MV-4-11 (cell line): ENCODE measurements around the gene ZSCAN5A.
A peak's percentile ranks its signal among the peaks of the same experiment; 100 is the strongest.
"Not testable (repeated sequence)": the region's sequence is repeated elsewhere in the genome, so short reads cannot be mapped to it uniquely, and the experiment has no call there.

Experiments
- DNase-seq: peaks from one replicate; lab custom pipeline; 2025; lab: John Stamatoyannopoulos, UW

The ZSCAN5A gene

DNA sequence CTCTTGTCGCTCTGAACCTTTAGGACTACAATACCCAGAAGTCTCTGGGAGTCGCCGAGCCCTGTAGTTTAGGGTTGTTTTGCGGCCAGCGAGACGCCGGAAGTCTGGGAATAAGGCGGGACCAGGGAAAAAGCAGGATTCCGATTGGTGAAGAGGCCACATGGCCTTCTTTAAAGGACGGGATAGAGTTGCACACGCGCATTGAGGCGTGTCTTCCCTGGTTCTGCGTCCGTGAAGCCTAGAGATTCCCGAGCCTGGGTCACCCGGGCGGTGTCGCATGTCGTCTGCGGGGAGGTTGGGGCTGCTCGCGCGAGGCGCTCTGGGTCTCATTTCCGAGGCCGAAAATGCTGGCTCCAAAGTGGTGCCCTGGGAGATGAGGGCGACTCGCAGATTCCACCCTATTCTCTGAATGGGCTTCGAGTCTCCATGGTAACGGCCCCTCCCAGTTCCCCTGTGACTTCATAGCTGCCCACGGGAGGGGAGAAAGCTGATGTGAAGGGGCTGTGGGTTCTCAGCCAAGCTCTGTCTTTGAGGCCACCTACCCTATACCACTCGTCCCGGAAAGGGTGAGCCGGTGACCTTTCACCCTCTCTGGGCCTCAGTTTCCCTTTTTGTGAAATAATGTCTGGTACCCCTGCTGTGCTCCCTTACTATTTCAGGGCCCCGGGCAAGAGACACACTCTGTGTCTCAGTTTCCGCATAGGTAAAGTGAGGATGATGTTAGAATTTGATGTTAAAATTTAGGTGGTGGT is 614 bp upstream of the ZSCAN5A start:
- DNase-seq: peak; percentile 99

DNA sequence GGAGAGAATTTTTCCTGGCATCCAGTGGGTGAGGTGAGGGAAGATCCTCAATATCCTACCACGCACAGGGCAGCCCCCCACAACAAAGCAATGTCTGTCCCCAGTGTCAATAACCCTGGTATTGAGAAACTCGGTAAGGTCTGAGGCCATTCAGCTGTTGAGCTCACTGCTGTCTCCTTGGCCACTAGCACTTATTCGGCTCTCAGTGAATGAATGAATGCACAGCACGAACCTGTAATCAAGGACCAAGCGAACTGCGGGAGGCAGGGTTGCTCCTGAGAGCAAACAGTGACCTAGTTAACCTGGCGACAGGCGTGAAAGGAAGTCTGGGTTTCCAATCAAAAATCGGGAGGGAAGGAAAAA is 640 bp downstream of the ZSCAN5A start:
- DNase-seq: peak; percentile 71

DNA sequence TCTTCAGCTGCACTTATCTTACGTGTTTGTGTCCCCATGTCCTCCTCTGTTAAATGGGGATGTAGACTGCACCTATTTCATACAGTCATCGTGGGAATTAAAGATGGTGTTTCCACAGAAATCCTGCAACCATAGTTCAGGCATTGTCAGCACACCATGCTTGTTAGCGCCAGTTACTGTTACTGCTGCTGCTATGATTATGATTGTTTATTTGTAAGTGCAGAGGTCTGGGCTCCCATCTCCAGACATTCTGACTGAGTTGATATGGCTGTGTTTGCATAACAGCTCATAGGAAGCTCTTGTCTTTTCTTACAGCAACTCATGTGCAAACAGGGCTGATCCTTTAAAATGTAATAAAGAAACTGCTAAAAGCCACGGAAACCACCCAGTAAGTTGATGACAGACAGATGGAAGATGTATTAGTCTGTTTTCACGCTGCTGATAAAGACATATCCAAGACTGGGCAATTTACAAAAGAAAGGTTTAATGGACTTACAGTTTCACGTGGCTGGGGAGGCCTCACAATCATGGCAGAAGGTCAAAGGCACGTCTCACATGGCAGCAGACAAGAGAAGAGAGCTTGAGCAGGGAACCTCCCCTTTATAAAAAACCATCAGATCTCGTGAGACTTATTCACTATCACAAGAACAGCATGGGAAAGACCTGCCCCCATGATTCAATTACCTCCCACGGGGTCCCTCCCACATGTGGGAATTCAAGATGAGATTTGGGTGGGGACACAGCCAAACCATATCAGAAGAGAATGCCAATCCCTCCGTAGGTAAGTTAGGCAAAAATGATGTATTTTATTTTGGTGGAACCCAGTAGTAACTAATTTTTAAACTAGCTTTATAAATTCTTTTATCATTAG is 1.6 kb downstream of the ZSCAN5A start:
- peak; percentile 64 for DNase-seq

DNA sequence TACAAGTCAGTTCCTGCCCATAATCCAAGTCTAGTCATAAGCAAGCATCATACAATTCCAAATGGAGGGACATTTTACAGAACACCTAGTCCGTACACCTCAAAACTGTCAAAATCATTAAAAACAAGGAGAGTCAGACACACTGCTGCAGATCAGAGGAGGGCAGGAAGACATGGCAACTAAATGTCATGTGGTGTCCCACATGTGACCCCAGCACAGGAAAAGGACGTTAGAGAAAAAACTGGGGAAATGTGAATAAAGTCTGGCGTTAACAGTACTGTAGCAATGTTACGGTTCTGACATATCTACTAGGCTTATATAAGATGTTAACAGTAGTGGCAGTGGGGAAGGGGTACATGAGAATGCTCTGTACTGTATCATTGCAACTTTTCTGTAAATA is 2.3 kb downstream of the ZSCAN5A start:
- peak; percentile 42 for DNase-seq

DNA sequence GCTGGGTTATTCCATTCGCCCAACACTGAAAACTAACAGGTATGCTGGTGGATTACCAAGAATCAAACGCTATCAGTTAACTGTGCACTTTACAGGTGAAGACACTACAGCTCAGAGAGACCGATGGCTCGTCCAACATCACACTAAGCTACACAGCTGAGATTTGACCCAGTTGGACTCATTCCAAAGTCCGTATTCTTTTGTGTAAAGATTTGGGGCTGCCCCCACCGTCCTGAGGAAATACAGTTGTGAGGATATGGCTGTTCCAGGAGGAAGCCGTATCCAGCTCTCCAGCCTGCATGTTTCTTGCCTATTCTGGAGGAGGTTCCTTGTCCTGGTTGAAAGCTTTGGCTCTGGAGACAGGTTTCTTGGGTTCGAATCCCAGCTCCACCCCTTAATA is 4.2 kb downstream of the ZSCAN5A start:
- DNase-seq: no peak

DNA sequence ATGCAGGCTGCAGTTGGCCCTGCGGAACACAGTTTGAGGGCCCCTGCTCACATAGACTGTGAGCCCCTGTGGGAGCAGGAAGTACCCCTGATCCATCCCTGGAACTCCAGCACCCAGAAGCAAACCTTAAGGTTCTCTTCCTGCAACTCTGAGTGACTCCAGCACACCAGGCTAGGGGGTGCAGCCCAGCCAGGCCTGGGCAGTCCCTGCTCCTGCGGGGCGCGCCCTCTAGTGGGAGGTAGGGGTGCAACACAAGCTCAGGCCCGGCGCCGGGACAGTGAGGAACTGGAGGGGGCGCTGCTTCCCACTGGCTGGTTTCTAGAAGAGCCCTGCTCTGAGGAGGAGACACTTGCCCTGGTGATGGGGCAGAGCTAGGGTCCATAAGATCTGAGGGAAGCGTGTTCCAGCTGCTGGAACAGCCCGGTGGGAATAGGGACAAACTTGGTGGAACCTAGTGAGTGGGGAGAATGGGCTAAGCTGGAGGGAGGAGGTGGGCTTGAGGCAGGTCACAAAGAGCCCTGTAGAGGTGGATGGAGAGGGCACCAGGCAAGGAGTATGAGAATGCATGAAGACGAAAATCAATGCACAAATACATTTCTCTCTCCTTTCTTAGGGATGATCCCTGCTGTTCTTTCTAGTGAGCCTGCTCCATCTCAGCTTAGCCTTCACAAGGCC is 5.0 kb downstream of the ZSCAN5A start:
- DNase-seq: peak; percentile 64

DNA sequence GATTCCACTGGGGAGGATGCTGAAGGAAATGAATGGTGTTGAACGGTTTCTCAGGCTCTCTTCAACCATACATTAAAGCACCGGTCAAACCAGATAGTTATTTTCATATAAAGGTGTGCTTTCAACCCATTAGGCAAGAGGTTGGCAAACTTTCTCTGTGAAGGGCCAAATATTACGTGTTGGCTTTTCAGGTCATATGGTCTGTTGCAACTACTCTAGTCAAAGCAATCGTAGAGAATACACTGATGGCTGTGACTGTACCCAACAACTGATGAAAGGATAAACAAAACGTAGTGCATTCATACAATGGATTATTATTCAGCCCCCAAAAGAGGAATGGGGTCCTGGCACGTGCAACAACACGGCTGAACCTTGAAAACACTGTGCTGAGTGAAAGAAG is 5.8 kb downstream of the ZSCAN5A start:
- DNase-seq: no peak

DNA sequence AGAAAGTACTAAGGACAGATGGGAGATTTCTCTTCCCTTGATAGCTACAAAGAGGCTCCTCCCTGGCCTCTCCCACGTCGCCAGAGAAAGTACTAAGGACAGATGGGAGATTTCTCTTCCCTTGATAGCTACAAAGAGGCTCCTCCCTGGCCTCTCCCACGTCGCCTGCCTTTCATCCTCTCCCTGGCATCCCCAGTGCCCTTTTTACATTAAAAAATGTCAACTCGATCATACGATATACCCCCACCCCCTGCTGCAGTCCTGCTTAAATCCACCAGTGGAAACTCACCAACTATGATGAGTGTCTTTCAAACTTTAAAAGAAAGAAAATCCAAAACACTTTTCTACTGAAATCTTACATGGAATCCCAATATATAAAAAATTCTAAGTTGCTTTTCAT is 7.6 kb downstream of the ZSCAN5A start:
- not testable (repeated sequence) for DNase-seq

DNA sequence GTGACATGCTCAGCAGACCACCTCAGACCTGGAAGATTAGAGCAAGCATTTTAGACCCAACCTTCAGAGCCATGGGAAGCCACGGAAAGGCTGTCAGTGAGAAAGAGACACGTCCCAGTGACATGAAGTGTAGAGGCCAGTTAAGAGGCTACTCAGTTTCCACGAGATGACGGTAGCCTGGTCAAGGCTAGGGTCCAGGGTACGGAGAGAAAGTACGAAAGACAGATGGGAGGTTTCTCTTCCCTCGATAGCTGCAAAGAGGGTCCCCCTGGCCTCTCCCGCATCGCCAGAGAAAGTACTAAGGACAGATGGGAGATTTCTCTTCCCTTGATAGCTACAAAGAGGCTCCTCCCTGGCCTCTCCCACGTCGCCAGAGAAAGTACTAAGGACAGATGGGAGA is 8.6 kb downstream of the ZSCAN5A start:
- no peak for DNase-seq

DNA sequence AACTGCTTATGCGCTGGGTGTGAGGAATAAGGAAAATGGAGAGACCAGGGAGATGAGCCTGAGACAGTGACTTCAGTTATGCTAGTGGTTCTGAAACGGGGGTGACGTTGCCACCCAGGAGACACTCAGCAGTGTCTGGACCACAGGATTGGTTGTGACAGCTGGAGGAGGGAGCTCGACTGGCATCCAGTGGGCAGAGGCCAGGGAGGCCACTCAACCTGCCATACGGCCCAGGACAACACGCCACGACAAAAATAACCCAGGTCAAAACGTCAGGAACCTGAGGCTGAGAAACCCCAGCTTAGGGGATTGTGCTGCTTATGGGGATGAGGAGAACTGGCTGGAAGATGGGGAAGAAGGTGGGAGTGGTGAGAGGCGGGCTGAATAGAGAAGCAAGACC is 10.4 kb downstream of the ZSCAN5A start:
- DNase-seq: no peak

DNA sequence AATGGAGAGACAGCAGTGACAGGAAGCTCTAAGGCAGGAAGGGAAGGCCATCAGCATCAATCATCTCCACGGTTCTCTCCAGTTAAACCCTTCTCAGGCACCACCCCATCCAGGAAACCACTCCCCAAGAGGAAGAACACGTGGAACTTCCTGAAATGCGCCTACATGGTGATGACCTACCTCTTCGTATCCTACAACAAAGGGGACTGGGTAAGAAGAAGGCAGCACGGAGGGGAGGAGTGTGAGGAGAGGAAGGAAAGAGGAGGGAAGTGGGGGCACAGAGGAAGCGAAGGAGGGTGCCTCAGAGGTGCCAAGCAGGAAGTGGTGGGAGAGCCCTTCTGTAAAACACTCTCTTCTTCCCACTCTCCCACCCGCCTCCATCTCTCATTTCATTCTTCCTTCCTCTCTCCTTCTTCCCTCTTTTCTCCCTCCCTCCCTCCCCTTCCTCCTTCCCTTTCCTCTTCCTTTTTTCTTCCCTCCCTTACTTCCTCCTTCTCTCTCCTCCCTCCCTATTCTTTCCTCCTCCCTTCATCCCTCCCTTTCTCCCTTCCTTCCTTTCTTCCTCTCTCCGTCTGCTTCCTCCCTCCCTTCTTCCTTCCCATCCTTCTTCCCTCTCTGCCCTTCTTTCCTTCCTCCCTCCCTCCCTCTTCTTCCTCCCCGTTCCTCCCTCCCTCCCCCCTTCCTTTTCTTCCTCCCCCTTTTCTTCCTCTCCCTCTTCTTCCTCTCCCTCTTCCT is 12.6 kb downstream of the ZSCAN5A start:
- peak; percentile 18 for DNase-seq

DNA sequence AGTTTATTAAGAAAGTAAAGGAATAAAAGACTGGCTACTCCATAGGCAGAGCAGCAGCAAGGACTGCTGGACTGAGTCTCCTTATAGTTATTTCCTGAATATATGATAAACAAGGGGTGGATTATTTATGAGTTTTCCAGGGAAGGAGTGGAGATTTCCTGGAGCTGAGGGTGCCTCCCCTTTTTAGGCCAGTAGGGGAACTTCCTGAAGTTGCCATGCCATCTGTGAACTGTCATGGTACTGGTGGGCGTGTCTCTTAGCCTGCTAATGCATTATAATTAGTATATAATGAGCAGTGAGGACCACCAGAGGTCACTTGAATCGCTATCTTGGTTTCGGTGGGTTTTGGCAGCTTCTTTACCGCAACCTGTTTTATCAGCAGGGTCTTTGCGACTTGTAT is 13.5 kb downstream of the ZSCAN5A start:
- DNase-seq: no peak

DNA sequence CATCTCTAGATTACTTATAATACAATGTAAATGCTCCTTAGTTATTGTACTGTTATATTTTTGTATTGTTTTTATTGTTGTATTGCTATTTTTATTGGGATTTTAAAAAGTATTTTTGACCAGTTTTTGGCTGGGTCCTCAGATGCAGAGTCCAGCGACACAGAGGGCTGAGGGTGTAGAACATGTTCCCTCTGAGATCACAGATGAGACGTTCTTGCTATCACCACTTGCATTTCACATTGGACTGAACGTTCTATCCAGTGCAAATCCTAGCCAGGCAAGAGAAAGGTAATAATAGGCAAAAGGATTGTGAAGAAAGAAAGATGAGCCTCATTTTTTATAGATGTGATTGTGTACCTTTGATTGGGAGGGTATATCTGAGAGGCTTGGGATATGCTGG is 15.0 kb downstream of the ZSCAN5A start:
- no peak for DNase-seq

DNA sequence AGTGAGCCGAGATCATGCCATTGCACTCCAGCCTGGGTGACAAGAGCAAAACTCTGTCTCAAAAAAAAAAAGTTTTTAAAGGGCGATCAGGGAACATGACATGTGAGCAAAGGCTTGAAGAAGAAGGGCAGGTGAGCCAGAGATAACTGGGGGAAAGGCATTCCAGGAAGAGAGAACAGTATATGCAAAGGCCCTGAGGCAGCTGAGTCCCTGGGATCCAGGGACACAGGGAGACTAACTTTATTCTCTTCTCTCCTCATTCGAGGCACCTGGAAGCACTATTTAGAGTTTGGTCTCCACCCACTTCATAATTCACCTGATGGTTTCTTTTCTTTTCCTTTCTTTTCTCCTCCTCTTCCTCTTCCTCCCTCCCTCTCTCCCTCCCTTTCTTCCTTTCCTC is 17.6 kb downstream of the ZSCAN5A start:
- no peak for DNase-seq

DNA sequence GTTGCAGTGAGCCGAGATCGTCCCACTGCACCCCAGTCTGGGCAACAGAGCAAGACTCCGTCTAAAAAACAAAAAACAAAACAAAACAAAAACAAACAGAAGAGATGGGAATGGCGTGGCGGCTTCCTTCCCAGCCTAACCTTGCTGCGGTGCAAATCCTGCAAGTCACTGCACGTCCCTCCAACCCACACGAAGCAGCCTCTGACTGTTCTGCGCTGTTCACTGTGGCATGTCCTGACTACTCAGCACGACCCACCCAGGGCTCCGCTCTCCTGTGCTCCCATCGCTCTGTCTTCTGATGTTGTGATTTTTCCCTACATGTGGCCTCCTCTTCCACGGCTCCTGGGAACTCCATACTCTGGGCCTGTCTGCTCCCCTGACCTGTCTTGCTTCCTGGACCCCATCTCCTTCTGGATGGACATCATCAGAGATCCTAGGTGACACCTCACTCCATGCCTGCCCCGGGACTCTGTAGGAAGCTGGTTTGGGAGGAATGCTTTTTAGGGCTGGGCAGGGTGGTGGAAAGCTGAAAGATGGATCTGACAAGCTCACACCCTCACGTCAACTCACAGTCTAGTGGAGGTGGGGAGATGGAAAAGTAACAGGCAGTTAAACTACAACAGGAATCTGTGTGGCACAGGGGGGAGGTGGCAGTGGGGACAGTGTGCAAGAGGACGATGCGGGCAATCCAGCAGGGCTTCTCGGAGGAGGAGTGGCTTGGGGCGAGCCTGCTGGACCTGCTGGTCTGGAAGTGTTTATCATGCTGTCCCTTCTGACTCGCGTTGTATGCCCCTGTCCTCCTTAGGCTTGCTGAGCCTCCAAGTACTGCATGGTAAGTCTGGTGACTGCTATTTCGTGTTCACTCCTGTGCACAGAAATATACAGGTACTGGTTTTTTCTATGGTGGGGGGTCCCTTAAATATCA is 18.8 kb downstream of the ZSCAN5A start:
- no peak for DNase-seq

DNA sequence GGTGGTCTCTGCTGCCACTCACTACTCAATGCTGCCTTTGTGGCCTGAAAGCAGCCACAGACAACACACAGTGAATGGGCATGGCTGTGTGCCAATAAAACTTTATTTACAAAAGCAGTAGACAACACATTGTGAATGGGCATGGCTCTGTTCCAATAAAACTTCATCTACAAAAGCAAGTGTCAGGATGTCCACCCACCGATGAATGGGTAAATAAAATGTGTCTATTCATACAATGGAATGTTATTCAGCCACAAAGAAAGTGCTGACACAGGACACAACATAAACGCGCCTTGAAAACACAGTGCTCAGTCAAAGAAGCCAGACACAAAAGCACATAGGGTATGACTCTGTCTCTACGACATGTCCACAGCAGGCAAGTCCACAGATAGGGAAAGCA is 20.1 kb downstream of the ZSCAN5A start:
- DNase-seq: no peak

DNA sequence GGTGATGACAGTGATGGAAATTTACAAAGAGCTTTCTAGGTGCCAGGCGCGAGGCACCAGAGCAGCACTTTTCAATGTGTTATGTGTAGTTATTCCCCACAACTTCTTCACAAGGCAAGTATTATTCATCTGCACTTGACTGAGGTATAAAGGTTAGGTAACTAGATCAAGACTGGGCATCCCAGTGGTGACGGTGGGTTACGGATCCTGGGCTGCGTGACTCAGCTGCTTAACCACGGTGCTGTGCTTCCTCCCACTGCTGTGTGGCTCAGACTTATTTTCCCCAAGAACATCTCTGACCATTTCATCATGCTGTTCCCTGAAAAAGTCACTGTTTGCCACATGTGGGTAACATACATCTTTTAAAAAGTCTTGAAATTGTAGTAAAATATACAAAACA is 22.8 kb downstream of the ZSCAN5A start:
- peak; percentile 38 for DNase-seq

DNA sequence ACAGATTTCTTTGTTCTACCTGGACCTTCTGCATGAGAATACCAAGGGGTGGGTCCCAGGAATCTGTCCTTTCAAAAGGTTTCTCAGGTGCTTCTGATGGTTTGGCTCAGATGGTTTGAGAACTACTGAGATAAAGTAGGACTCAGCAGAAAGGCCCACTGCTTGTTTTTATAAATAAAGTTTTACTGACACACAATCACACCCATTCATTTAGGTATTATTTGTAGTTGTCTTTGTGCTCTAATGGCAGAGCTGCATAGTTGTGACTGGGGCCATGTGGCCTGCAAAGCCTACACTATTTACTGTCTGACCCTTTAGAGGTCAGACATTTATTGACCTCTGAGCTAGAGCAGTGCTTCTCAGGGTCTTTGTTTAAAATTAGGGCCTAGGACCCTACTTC is 24.5 kb downstream of the ZSCAN5A start:
- DNase-seq: no peak

DNA sequence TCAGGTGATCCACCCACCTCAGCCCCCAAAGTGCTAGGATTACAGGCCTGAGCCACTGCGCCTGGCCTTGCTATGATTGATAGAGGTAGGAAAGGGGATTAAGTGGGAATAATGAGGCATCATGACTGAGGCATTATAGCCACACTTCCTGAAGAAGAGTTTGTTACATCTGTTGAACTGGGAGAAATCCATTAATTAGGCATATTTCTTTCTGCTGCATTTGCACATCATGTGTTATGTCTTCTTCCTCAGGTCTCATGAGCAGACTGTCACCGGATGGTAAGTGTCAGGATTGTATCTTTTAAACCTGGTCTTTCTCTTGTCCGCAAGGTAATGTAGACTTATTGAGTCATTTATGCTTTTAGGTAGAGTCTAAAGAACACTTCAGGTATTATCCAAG is 29.9 kb downstream of the ZSCAN5A start:
- DNase-seq: no peak

DNA sequence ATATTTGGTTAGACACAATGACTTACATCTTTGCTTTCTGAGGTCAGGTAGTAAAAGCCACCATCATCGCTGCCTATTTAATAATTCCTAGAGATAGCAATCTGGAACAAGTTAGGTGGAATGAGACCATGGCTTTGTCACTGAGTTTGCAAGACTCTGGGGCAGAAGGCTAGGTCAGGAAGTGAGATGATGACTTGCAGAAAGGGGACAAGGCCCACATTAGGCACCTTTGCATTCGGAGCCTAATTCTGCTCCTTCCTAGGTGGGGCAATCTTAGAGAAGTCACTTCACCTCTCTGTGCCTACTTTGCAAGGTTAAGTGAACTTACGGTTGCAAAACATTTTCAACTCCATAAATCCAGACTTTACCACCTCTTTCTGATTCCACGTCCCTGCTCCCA is 31.8 kb downstream of the ZSCAN5A start:
- DNase-seq: no peak

DNA sequence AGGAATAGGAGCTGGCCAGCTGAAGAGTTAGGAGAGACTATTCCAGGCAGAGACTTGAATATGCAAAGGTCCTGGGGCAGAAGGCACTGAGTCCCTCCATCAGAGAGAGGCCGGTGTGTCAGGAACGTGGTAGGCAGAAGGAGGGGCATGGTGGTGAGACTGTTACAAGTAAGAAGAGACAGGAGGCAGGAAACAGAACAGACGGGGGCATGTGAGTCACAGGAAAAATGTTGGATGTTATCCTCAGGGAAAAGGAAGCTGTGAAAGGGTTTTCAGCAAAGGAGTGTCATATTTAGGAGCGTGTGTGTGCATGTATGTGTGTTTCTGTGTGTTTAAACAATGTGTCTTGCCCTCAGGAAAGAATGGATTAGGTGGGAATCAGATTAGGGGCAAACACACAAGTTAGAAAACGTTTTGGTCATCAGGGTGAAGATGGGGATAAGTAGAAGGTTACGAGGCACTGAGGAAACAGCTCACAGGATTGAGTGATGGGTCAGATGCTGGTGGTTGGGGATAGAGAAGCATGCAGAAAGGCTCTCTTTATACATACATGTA is 41.0 kb downstream of the ZSCAN5A start:
- DNase-seq: no peak
